PC-9 (cell line): ENCODE measurements around the gene LRP1B.

Experiments
- EZH2 ChIP-seq: fragments of 200-600 bp; sonication (generic); IDR thresholded peaks from 2 replicates; pipeline ENCODE4 v1.8.0; 2017; ENCODE audit warnings: antibody characterized with exemption, low read depth
- TF ChIP-seq, protein P1 (sequence below): fragments of 200-600 bp; sonication (generic); conservative IDR thresholded peaks from 2 replicates; pipeline ENCODE4 v1.6.1; 2017; ENCODE audit warnings: mixed run types, antibody characterized with exemption, mild to moderate bottlenecking, moderate library complexity

DNA sequence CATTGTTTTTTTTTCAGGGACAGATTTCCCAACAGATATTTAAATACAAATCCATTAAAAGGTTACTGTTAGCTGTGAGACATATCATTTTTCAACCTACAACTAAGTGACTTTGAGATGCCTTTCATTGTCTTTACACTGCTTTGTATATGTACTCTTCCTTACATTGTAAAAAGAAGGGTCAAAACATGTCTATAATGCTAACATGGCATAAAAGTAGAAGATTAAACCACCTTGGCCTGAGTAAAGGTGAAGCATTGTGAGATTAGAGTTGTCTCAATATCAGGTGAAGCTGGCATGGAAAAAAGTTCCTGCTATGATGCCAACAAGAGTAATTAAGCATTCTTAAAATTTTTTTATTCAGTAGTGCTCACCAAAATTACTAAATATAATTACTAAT is 1842.1 kb downstream of the LRP1B start:
- no peak for TF ChIP-seq EZH2
- TF ChIP-seq, protein P1, sequence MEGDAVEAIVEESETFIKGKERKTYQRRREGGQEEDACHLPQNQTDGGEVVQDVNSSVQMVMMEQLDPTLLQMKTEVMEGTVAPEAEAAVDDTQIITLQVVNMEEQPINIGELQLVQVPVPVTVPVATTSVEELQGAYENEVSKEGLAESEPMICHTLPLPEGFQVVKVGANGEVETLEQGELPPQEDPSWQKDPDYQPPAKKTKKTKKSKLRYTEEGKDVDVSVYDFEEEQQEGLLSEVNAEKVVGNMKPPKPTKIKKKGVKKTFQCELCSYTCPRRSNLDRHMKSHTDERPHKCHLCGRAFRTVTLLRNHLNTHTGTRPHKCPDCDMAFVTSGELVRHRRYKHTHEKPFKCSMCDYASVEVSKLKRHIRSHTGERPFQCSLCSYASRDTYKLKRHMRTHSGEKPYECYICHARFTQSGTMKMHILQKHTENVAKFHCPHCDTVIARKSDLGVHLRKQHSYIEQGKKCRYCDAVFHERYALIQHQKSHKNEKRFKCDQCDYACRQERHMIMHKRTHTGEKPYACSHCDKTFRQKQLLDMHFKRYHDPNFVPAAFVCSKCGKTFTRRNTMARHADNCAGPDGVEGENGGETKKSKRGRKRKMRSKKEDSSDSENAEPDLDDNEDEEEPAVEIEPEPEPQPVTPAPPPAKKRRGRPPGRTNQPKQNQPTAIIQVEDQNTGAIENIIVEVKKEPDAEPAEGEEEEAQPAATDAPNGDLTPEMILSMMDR, result no peak
